Bronchial epithelial cell (primary cell): ENCODE data around the gene CCL17. TPM values are rescaled to one million over a fixed set of nuclear protein-coding genes. Genes with fewer than 3 reads are reported as not detected.

Experiments used
- DNase-seq: peaks from one replicate; pipeline ENCODE4 v3.0.0-alpha.2; 2010; ENCODE audit warnings: low read depth
- FAIRE-seq: peaks from 2 replicates; lab custom pipeline; 2011; peaks lifted over from hg19 to GRCh38; lab: Jason Lieb, UNC
- H3K27me3 ChIP-seq: 2 replicates; pipeline ENCODE4 v1.5.1; 2011; ENCODE audit warnings: low read length; ENCODE audit not compliant: control insufficient read depth, insufficient read depth
- H3K36me3 ChIP-seq: 2 replicates; pipeline ENCODE4 v1.5.1; 2011; ENCODE audit warnings: low read length; ENCODE audit not compliant: control insufficient read depth, insufficient read depth
- H3K4me3 ChIP-seq: 2 replicates; pipeline ENCODE4 v1.5.1; 2011; ENCODE audit warnings: mild to moderate bottlenecking, low read depth, low read length, control low read depth
- total RNA-seq: library from RNA; depleted of rRNA; stranded (reverse); fragments of >200 nt; gene quantifications from 2 replicates; pipeline ENCODE4 v1.2.1, GENCODE V29; 2014
- TF ChIP-seq, protein P1 (sequence below): IDR thresholded peaks from 2 replicates; pipeline ENCODE4 v1.5.1; 2011; ENCODE audit warnings: mild to moderate bottlenecking, moderate library complexity, low read length, control low read depth, inconsistent platforms; ENCODE audit not compliant: insufficient read depth, severe bottlenecking

Gene CCL17
- total RNA-seq = not detected in 2 replicates

- no peak for DNase-seq
- no peaks in the 10 kb centered on the region for H3K36me3 ChIP-seq
- TF ChIP-seq, protein P1, sequence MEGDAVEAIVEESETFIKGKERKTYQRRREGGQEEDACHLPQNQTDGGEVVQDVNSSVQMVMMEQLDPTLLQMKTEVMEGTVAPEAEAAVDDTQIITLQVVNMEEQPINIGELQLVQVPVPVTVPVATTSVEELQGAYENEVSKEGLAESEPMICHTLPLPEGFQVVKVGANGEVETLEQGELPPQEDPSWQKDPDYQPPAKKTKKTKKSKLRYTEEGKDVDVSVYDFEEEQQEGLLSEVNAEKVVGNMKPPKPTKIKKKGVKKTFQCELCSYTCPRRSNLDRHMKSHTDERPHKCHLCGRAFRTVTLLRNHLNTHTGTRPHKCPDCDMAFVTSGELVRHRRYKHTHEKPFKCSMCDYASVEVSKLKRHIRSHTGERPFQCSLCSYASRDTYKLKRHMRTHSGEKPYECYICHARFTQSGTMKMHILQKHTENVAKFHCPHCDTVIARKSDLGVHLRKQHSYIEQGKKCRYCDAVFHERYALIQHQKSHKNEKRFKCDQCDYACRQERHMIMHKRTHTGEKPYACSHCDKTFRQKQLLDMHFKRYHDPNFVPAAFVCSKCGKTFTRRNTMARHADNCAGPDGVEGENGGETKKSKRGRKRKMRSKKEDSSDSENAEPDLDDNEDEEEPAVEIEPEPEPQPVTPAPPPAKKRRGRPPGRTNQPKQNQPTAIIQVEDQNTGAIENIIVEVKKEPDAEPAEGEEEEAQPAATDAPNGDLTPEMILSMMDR = no peak
- FAIRE-seq = no peak
- H3K27me3 ChIP-seq = peaks cover 3% of the 10 kb centered on the region
- H3K4me3 ChIP-seq = no peak within 1 kb of the TSS
These were observed at the start of gene CCL17 for GRCh38 chr16:57403965-57404817. Gene CCL17, plus strand, starts transcription at chr16:57404767. Its CDS starts 9,166 bp downstream, at chr16:57413933.

DNA sequence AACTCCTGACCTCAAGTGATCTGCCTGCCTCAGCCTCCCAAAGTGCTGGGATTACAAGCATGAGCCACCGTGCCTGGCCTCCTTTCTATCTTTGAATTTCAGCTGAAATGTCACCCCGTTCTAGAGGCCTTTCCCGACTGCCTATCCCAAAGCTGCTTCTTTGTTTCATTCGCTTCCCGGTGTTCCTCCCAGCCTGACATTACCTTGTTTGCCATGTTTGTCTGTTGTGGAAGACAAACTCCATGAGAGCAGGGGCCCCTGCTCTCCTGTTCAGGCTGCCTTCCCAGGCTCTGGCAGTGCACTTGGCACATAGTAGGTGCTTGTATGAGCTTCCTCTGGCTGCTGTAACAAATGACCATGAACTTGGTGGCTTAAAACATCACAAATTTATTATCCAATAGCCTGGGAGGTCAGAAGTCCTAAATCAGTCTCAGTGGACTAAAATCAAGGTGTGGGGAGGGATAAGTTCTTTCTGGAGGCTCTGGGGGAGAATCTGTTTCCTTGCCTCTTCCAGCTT, 48.6 kb upstream of the CCL17 start:
- TF ChIP-seq, protein P1 = no peak
- Histone ChIP-seq H3K4me3 (no peak overlapping the region), H3K36me3 (no peaks in the 10 kb centered on the region), H3K27me3 (peaks cover 2% of the 10 kb centered on the region)
- no peak for FAIRE-seq
- DNase-seq = no peak

GRCh38 chr16:57356547-57356946, 48.0 kb upstream of the CCL17 start:
- TF ChIP-seq, protein P1 = no peak
- Histone ChIP-seq H3K27me3 (peaks cover 2% of the 10 kb centered on the region), H3K4me3 (no peak overlapping the region), H3K36me3 (no peaks in the 10 kb centered on the region)
- FAIRE-seq (no peak), DNase-seq (no peak)

DNA sequence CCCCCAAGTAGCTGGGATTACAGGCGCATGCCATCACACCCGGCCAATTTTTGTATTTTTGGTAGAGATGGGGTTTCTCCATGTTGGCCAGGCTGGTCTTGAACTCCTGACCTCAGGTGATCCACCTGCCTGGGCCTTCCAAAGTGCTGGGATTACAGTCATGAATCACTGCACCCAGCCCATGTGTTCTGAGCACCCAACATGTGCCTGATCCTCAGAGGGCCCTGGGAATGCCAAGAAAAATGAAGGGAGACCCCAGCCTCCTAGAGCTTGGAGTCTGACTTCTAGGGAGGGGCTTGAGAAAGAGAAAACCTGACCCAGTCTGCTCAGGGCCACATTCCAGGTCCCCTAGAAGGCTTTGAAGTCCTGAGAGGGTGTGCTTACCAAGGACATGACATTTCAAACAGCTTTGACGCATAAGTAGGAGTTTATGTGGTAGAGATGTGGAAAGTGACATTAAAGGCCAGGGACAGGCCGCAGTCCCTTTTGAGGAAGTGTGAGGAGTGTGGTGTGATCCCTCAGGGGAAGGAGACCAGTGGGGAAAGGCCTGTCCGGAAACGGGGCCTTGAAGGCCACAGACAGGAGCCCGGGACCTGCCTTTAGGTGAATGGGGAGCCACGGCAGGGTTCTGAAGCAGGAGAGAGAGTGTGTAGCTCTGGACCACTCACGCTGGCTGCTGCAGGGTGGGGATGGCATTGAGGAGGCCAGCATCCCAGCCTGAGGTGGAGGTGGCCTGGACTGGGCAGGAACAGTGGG, 47.1 kb upstream of the CCL17 start:
- DNase-seq (no peak), FAIRE-seq (no peak)
- H3K27me3 ChIP-seq = peaks cover 2% of the 10 kb centered on the region
- TF ChIP-seq, protein P1 = no peak
- no peaks in the 10 kb centered on the region for H3K36me3 ChIP-seq
- no peak overlapping the region for H3K4me3 ChIP-seq

DNA sequence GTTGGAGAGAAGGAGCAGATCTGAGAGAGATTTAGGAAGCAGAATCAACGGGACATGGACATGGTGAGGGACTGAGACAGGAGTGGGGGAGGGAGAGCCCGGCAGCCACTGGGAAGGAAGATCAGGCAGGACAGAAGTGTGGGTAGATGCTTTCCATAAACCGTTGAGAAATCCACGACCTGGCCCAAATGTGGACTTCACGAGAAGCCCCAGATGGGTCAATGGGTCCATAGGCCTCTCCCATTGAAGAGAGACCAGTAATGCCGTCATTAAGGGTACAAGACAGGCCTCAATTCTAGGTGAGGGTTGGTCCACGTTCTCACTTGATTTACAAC, 46.5 kb upstream of the CCL17 start:
- H3K4me3 ChIP-seq = no peak overlapping the region
- H3K27me3 ChIP-seq = peaks cover 2% of the 10 kb centered on the region
- TF ChIP-seq, protein P1 = no peak
- no peak for DNase-seq
- H3K36me3 ChIP-seq = no peaks in the 10 kb centered on the region
- no peak for FAIRE-seq
